Natural killer cell (primary cell): ENCODE results near the gene NAA10. TPM values are rescaled to one million over a fixed set of nuclear protein-coding genes. Genes with fewer than 3 reads are reported as not detected.

Experiments used
- ATAC-seq, 3 donors: fragments of 150-1000 bp in 2 of 3; fragments of 200-7000 bp in 1 of 3; cut with Tn5 transposase; 1 replicate in 1 of 3; 2 replicates in 2 of 3; pipeline ENCODE4 v1.10.0; 2021; ENCODE audit warnings: mild to moderate bottlenecking in 2 of 3, moderate library complexity in 2 of 3
- DNase-seq, 2 donors: peaks; one replicate each; pipeline versions ENCODE4 v3.0.0 to v3.0.0-alpha.2; 2013 to 2021; ENCODE audit warnings: mixed read lengths in 1 of 2
- H3K27ac ChIP-seq: one replicate; pipeline ENCODE4 v1.5.1; 2013; ENCODE audit warnings: mild to moderate bottlenecking, low read length
- H3K27me3 ChIP-seq: one replicate; pipeline ENCODE4 v1.6.1; 2013; ENCODE audit warnings: low read length; ENCODE audit not compliant: control insufficient read depth, insufficient read depth
- H3K36me3 ChIP-seq: one replicate; pipeline ENCODE4 v1.6.1; 2013; ENCODE audit warnings: low read length; ENCODE audit not compliant: control insufficient read depth, insufficient read depth
- H3K4me1 ChIP-seq: one replicate; pipeline ENCODE4 v1.6.1; 2013; ENCODE audit warnings: low read length; ENCODE audit not compliant: control insufficient read depth, insufficient read depth
- H3K4me3 ChIP-seq: one replicate; pipeline ENCODE4 v1.5.1; 2013; ENCODE audit warnings: low read length
- H3K9me3 ChIP-seq: one replicate; pipeline ENCODE4 v1.6.1; 2013; ENCODE audit warnings: low read length; ENCODE audit not compliant: control insufficient read depth, insufficient read depth
- H3K27ac Mint-ChIP-seq, 2 donors: one replicate each; pipeline ENCODE4 v1.8.0; 2022; ENCODE audit warnings: mild to moderate bottlenecking in 2 of 2, mixed read lengths in 2 of 2, moderate library complexity in 1 of 2
- H3K27me3 Mint-ChIP-seq, 2 donors: one replicate each; pipeline ENCODE4 v1.8.0; 2022; ENCODE audit warnings: low read depth in 2 of 2, mixed read lengths in 2 of 2
- H3K36me3 Mint-ChIP-seq: one replicate; pipeline ENCODE4 v1.8.0; 2022; ENCODE audit warnings: mixed read lengths
- H3K4me1 Mint-ChIP-seq, 2 donors: one replicate each; pipeline ENCODE4 v1.8.0; 2022; ENCODE audit warnings: mixed read lengths in 2 of 2
- H3K4me3 Mint-ChIP-seq: one replicate; pipeline ENCODE4 v1.8.0; 2022; ENCODE audit warnings: mild to moderate bottlenecking, moderate library complexity, mixed read lengths
- H3K9me3 Mint-ChIP-seq, 2 donors: one replicate each; pipeline ENCODE4 v1.8.0; 2022; ENCODE audit warnings: mixed read lengths in 2 of 2
- WGBS: methylation state at CpG from one replicate; pipeline ENCODE4 v1.1.7; 2013; ENCODE audit warnings: missing lambda C conversion rate; ENCODE audit not compliant: insufficient coverage; 5-methylcytosine and 5-hydroxymethylcytosine counted together
- intact Hi-C: fragments of 100-400 bp; cut with micrococcal nuclease; formaldehyde crosslinking; loops from one replicate; pipeline ENCODE4 v1.14.2; 2022
- total RNA-seq, 4 donors: library from RNA; stranded (reverse); fragments of 120-200 nt in 1 of 4; gene quantifications; one replicate each; pipeline versions ENCODE4 v1.2.3 to v1.2.4, GENCODE V29; 2013 to 2022
- TF ChIP-seq, protein P1 (sequence below): fragments of 200-600 bp; IDR thresholded peaks from one replicate; pipeline ENCODE4 v1.8.0; 2022; ENCODE audit warnings: antibody characterized with exemption

The NAA10 gene
- total RNA-seq, 3 donors from 2014 or later (not counting 1 experiment from before 2014, with no cell fraction given) = 63.4 to 82.3 (median 73.1) TPM

DNA sequence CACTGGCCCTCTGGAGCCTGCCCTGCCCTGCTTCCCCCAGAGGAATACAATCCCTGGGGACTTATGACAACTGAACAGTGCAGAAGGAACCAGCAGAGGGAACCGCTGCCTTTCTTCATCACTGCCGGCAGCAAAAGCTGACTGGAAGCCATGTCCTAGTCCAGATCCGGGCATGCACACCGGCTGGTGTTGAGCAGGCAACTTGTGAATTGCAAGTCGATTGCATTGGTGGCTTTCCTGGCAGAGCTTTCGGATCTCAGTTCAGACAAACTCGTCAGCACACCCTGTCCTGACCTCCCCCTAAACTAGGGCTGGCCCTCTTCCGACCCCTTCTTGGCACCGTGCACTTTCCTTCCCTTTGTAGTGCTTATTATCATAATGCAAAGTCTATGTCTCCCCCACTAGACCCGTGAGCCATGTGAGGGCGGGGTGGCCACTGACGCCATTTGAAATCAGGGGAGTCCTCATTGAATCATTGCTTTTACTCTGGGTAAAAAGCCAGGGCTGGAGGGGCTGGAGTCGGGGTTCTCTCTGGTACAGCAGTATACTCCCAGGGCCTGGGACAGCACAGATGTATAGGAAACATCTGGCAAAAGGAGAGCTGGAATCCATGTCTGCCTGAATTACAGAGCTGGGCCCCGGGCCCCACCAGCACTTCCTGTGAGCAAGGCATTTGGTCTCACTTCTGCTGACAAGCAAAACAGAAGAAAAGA, 10.5 kb downstream of the NAA10 start:
- ATAC-seq (no peak), DNase-seq (peak in 1 of 2 donors; percentile 75)
- H3K36me3 Mint-ChIP-seq = no peaks in the 10 kb centered on the region

DNA sequence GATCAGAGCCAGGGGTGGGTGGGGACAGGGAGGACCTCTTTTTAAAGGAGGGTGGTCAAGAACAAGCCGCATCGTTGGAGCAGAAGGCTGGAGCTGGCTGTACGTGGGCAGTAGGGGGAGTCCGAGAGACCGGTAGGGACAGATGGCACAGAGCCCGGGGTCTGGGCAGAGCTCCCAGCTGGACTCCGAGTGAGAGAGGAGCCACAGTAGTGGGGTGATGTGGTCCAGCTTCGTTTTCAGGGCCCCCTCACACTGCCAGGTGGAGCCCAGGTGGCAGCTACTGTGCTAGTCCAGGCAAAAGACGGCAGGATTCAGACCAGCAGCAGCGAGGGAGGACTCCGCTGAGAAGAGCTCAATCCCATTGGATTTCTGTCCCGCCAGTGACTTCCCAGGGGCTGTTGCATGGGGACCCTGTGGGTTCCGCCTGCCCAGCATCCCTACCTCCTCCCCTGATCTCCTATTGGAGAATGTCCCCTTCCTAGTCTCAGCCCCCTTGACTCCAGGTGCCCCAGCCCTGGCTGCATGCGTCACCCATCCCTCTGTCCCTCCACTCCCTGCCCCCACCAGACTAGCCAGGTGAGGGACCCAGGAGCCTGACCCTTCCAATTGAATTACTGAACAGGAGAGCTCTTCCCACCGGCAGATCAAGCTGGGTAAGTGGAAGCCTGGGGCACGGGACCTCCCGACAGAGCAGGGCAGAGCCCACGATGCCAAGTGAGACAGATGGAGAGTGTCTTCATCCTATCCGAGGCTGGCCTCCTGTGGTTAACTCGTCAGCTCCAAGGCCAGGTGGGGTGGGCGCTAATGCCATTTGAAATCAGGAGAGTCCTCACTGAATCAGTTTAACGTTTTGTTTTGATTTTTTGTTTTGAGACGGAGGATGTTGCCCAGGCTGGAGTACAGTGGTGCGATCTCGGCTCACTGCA, 11.6 kb downstream of the NAA10 start:
- TF ChIP-seq, protein P1, sequence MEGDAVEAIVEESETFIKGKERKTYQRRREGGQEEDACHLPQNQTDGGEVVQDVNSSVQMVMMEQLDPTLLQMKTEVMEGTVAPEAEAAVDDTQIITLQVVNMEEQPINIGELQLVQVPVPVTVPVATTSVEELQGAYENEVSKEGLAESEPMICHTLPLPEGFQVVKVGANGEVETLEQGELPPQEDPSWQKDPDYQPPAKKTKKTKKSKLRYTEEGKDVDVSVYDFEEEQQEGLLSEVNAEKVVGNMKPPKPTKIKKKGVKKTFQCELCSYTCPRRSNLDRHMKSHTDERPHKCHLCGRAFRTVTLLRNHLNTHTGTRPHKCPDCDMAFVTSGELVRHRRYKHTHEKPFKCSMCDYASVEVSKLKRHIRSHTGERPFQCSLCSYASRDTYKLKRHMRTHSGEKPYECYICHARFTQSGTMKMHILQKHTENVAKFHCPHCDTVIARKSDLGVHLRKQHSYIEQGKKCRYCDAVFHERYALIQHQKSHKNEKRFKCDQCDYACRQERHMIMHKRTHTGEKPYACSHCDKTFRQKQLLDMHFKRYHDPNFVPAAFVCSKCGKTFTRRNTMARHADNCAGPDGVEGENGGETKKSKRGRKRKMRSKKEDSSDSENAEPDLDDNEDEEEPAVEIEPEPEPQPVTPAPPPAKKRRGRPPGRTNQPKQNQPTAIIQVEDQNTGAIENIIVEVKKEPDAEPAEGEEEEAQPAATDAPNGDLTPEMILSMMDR = no peak
- H3K36me3 ChIP-seq = peaks cover 21% of the 10 kb centered on the region
- Mint-ChIP-seq H3K9me3 (no peaks in the 10 kb centered on the region), H3K27me3 (no peaks in the 10 kb centered on the region), H3K36me3 (no peaks in the 10 kb centered on the region), H3K4me1 (peaks cover 31 to 51% of the 10 kb centered on the region in 2 donors), H3K27ac (peak overlapping the region; percentile 91 to 96), H3K4me3 (peak overlapping the region; percentile 90)
- DNase-seq = peak in 1 of 2 donors; percentile 36
- intact Hi-C loops = loop anchor here (10.0 kb wide), 1 partner anchor 172 kb away; the partner anchor contains the start of gene MECP2
- H3K4me1 ChIP-seq = peaks cover 69% of the 10 kb centered on the region
- peak overlapping the region; percentile 25 for H3K27ac ChIP-seq
- 44% methylated on average over 25 of the region's 25 CpGs for WGBS
- no peaks in the 10 kb centered on the region for H3K9me3 ChIP-seq
- ATAC-seq = no peak
- H3K27me3 ChIP-seq = no peaks in the 10 kb centered on the region
- no peak overlapping the region for H3K4me3 ChIP-seq

More for the DNA sequence above, 10.5 kb downstream of the NAA10 start:
- peaks cover 35 to 56% of the 10 kb centered on the region in 2 donors for H3K4me1 Mint-ChIP-seq
- intact Hi-C loops = loop anchor here (1.0 to 10.0 kb wide), 2 partner anchors 23 to 170 kb away; partner anchors contain the start of gene MECP2
- H3K27me3 Mint-ChIP-seq = no peaks in the 10 kb centered on the region
- peak overlapping the region; percentile 90 for H3K4me3 Mint-ChIP-seq
- H3K27ac ChIP-seq = peak overlapping the region; percentile 83
- peak overlapping the region; percentile 91 to 96 for H3K27ac Mint-ChIP-seq
- H3K36me3 ChIP-seq = peaks cover 13% of the 10 kb centered on the region
- WGBS = 3% methylated on average over 14 of the region's 14 CpGs
- TF ChIP-seq, protein P1 = no peak
- peaks cover 79% of the 10 kb centered on the region for H3K4me1 ChIP-seq
- H3K4me3 ChIP-seq = peak overlapping the region; percentile 73
- H3K9me3 Mint-ChIP-seq = no peaks in the 10 kb centered on the region
- no peaks in the 10 kb centered on the region for H3K27me3 ChIP-seq
- no peaks in the 10 kb centered on the region for H3K9me3 ChIP-seq

DNA sequence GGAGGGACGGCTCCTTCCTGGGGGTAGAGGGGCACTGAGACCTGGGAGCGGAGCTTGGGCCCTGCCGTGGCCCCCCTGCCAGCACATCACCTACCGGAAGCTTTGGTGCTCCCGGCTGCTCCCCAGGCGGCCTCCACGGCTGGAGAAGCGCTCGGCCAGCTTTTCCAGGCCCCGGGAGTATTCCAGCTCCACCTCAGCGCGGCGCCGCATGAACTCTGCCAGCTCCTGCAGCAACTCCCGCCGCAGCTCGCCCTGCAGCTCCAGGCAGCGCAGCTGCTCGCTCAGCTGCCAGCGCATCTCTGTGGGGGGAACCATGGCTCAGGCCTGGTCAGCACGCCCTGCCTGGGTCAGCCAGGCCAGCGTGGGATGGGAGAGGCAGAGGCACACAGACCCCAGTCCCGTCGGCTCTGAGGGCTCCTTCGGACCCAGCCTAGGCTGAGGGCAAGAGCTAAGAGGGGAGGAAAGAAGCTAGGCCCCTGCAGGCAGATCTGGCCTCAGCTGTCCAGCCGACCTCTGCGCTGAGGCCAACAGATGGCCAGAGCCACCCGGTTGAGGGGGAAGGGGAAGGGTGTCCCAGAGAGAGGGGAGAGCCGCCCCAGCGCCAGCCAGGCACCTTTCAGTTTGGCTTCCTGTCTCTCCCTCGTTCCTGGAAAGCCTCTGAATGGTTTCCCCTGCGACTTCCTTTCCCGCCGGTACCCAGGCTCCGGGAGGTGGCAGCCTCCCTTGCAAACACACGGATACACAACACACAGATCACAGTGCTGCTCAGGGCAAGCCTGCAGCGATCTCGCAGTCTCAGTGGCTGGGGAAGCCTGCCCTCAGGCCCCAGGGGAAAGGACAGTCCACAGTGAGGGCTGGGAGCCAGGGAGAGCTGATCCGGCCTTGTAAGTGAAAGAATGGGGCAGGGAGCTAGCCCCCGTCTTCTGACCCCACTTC, 13.1 kb downstream of the NAA10 start:
- Histone ChIP-seq H3K36me3 (peaks cover 30% of the 10 kb centered on the region), H3K27me3 (no peaks in the 10 kb centered on the region), H3K4me3 (peak overlapping the region; percentile 3), H3K9me3 (no peaks in the 10 kb centered on the region), H3K27ac (peak overlapping the region; percentile 30), H3K4me1 (peaks cover 59% of the 10 kb centered on the region)
- Mint-ChIP-seq H3K27ac (peak overlapping the region; percentile 91 to 96), H3K27me3 (no peaks in the 10 kb centered on the region), H3K9me3 (no peaks in the 10 kb centered on the region), H3K4me1 (peaks cover 30 to 39% of the 10 kb centered on the region in 2 donors), H3K36me3 (no peaks in the 10 kb centered on the region), H3K4me3 (peak overlapping the region; percentile 73)
- ATAC-seq = no peak
- TF ChIP-seq, protein P1 = no peak
- WGBS = 63% methylated on average over 37 of the region's 40 CpGs
- DNase-seq = peak in 1 of 2 donors; percentile 29
- intact Hi-C loops = loop anchor here (10.0 kb wide), 1 partner anchor 173 kb away; the partner anchor contains the start of gene MECP2
